A673 (cell line): ENCODE measurements around the gene TMPRSS11F. TPM values are rescaled to one million over a fixed set of nuclear protein-coding genes. Genes with fewer than 3 reads are reported as not detected.

Source experiments
- BruUV-seq: library from RNA; stranded (reverse); fragments of 400-500 nt; replicated peaks from 2 replicates; lab custom pipeline; 2021; lab: Mats Ljungman, UMichigan
- CTCF ChIA-PET: fragments of 300-600 bp; sonication (Branson Sonifier 250); formaldehyde crosslinking; loops from one replicate; lab custom pipeline; 2022; ENCODE audit warnings: antibody characterized with exemption; lab: Charles Lee
- POLR2A ChIA-PET: fragments of 300-600 bp; sonication (Branson Sonifier 250); formaldehyde crosslinking; loops from one replicate; lab custom pipeline; 2022; ENCODE audit warnings: antibody characterized with exemption; ENCODE audit not compliant: low non-redundant PET; lab: Charles Lee
- DNase-seq: peaks from one replicate; pipeline ENCODE4 v3.0.0-alpha.2; 2015; ENCODE audit warnings: low spot score
- H3K27ac ChIP-seq: fragments of 200-600 bp; sonication (generic); 2 replicates; pipeline ENCODE4 v1.5.1; 2016; ENCODE audit warnings: mixed run types, low read depth, mild to moderate bottlenecking, mixed read lengths, antibody characterized with exemption, low read length; ENCODE audit not compliant: poor library complexity, severe bottlenecking
- H3K27me3 ChIP-seq: fragments of 200-600 bp; sonication (generic); replicated peaks from 2 replicates; pipeline ENCODE4 v1.6.1; 2017; ENCODE audit warnings: mixed run types, low read depth, mild to moderate bottlenecking, mixed read lengths, antibody characterized with exemption, low read length; ENCODE audit not compliant: insufficient read depth, poor library complexity
- H3K36me3 ChIP-seq: fragments of 200-600 bp; sonication (generic); 2 replicates; pipeline ENCODE4 v1.6.1; 2016; ENCODE audit warnings: mixed run types, mild to moderate bottlenecking, mixed read lengths, antibody characterized with exemption, low read length; ENCODE audit not compliant: insufficient read depth, poor library complexity, severe bottlenecking
- H3K4me1 ChIP-seq: fragments of 200-600 bp; sonication (generic); 2 replicates; pipeline ENCODE4 v1.6.1; 2017; ENCODE audit warnings: mixed run types, mild to moderate bottlenecking, mixed read lengths, antibody characterized with exemption, low read length; ENCODE audit not compliant: insufficient read depth, poor library complexity, severe bottlenecking
- H3K4me3 ChIP-seq: fragments of 200-600 bp; sonication (generic); 2 replicates; pipeline ENCODE4 v1.5.1; 2016; ENCODE audit warnings: low read depth, mixed run types, mild to moderate bottlenecking, mixed read lengths, low read length; ENCODE audit not compliant: poor library complexity, severe bottlenecking
- H3K9me3 ChIP-seq: fragments of 200-600 bp; sonication (generic); 2 replicates; pipeline ENCODE4 v1.6.1; 2016; ENCODE audit warnings: mixed run types, low read depth, mild to moderate bottlenecking, mixed read lengths, antibody characterized with exemption, low read length; ENCODE audit not compliant: poor library complexity, severe bottlenecking
- CTCF ChIP-seq: fragments of 300-800, 200-600 bp; sonication (generic); conservative IDR thresholded peaks from 2 replicates; pipeline ENCODE4 v1.5.1; 2017; ENCODE audit warnings: low read depth, mild to moderate bottlenecking, antibody characterized with exemption, low read length, moderate library complexity, mixed read lengths
- EZH2 ChIP-seq: fragments of 200-600 bp; sonication (generic); IDR thresholded peaks from 2 replicates; pipeline ENCODE4 v1.6.1; 2017; ENCODE audit warnings: borderline replicate concordance, low read depth, mild to moderate bottlenecking, mixed read lengths, antibody characterized with exemption, low read length; ENCODE audit not compliant: poor library complexity, severe bottlenecking
- intact Hi-C: fragments of 100-400 bp; cut with micrococcal nuclease; formaldehyde crosslinking; loops from one replicate; pipeline ENCODE4 v1.10.0; 2022; ENCODE audit not compliant: unreplicated experiment
- total RNA-seq: library from RNA; stranded (reverse); gene quantifications from 2 replicates; pipeline ENCODE4 v1.2.3, GENCODE V29; 2021

The TMPRSS11F gene
- total RNA-seq, 1 experiment from 2014 or later: not detected

- Histone ChIP-seq H3K4me3 (no peak overlapping the region), H3K4me1 (no peaks in the 10 kb centered on the region), H3K36me3 (no peaks in the 10 kb centered on the region), H3K27ac (no peak overlapping the region), H3K27me3 (no peaks in the 10 kb centered on the region), H3K9me3 (no peaks in the 10 kb centered on the region)
- no peak for DNase-seq
- ChIA-PET CTCF (no interaction called here), POLR2A (no interaction called here)
- intact Hi-C loops: no loop called here
- TF ChIP-seq EZH2 (no peak), CTCF (no peak)
- no TSS peak for BruUV-seq
Observed at GRCh38 chr4:68145261-68145660, 15.6 kb upstream of the TMPRSS11F start.

- ChIA-PET CTCF (no interaction called here), POLR2A (no interaction called here)
- no peaks in the 10 kb centered on the region for H3K27me3 ChIP-seq
- H3K9me3 ChIP-seq: no peaks in the 10 kb centered on the region
- no peak for TF ChIP-seq EZH2
- no peak for TF ChIP-seq CTCF
- intact Hi-C loops: no loop called here
- no peak overlapping the region for H3K4me3 ChIP-seq
- H3K4me1 ChIP-seq: no peaks in the 10 kb centered on the region
- BruUV-seq: no TSS peak
- DNase-seq: no peak
- H3K27ac ChIP-seq: no peak overlapping the region
- H3K36me3 ChIP-seq: no peaks in the 10 kb centered on the region
Observed at GRCh38 chr4:68141852-68142251, 12.2 kb upstream of the TMPRSS11F start.

- no peaks in the 10 kb centered on the region for H3K4me1 ChIP-seq
- H3K27me3 ChIP-seq: no peaks in the 10 kb centered on the region
- H3K36me3 ChIP-seq: no peaks in the 10 kb centered on the region
- ChIA-PET POLR2A (no interaction called here), CTCF (no interaction called here)
- intact Hi-C loops: no loop called here
- no peak for DNase-seq
- BruUV-seq: no TSS peak
- H3K27ac ChIP-seq: no peak overlapping the region
- TF ChIP-seq CTCF: no peak
- no peak for TF ChIP-seq EZH2
- no peaks in the 10 kb centered on the region for H3K9me3 ChIP-seq
- no peak overlapping the region for H3K4me3 ChIP-seq
Observed at GRCh38 chr4:68132342-68132741, 2.7 kb upstream of the TMPRSS11F start.
